ENCODE measurements around the gene PPIG. TPM values are rescaled to one million over a fixed set of nuclear protein-coding genes. Genes with fewer than 3 reads are reported as not detected.

PPIG gene
- total RNA-seq, 1 donor from 2014 or later = 25.6 TPM

DNA sequence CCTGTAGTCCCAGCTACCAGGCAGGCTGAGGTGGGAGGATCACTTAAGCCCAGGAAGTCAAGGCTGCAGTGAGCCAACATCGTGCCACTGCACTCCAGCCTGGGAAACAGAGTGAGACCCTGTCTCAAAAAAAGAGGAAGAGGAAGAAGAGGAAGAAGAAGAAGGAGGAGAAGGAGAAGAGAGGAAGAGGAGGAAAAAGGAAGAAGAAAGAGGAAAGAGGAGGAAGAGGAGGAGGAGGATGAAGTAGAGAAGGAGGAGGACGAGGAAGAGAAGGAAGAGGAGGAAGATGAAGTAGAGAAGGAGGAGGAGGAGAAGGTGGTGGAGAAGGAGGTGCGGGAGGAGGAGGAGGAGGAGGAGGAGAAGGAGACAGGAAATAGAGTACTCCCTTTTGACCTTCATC is 72.0 kb downstream of the PPIG start:
- H3K4me3 ChIP-seq (ENCODE audit: low read length in 3 of 3) = no peak overlapping the region
- no peaks in the 10 kb centered on the region for H3K4me1 ChIP-seq (ENCODE audit: control insufficient read depth in 3 of 3, insufficient read depth in 3 of 3, low read length in 3 of 3)
- H3K9ac ChIP-seq (ENCODE audit: low read depth in 1 of 3, low read length in 3 of 3) = no peak overlapping the region
- H3K27ac ChIP-seq (ENCODE audit: low read depth, low read length) = no peak overlapping the region
- no peaks in the 10 kb centered on the region for H3K27me3 ChIP-seq (ENCODE audit: control insufficient read depth in 3 of 3, insufficient read depth in 3 of 3, low read length in 3 of 3)
- no peaks in the 10 kb centered on the region for H3K9me3 ChIP-seq (ENCODE audit: control insufficient read depth in 3 of 3, low read length in 3 of 3)
- no peaks in the 10 kb centered on the region for H3K36me3 ChIP-seq (ENCODE audit: control insufficient read depth in 3 of 3, insufficient read depth in 3 of 3, low read length in 3 of 3)

DNA sequence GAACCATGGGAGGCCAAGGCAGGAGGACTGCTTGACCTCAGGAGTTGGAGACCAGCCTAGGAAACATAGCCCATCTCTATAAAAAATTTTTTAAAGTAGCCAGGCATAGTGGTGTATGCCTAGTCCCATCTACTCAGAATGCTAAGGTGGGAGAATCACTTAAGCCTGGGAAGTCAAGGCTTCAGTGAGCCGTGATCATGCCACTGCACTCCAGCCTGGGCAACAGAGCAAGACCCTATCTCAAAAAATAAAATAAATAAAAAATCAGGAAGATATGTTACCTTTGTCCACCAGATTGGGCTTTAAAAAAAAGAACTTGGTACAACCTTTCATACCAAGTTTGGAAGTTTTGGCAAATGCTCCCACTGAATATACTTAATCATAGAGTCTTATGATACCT is 74.7 kb downstream of the PPIG start:
- H3K9ac ChIP-seq (ENCODE audit: low read depth in 1 of 3, low read length in 3 of 3) = no peak overlapping the region
- no peak overlapping the region for H3K27ac ChIP-seq (ENCODE audit: low read depth, low read length)
- no peak overlapping the region for H3K4me3 ChIP-seq (ENCODE audit: low read length in 3 of 3)
- no peaks in the 10 kb centered on the region for H3K27me3 ChIP-seq (ENCODE audit: control insufficient read depth in 3 of 3, insufficient read depth in 3 of 3, low read length in 3 of 3)
- no peaks in the 10 kb centered on the region for H3K4me1 ChIP-seq (ENCODE audit: control insufficient read depth in 3 of 3, insufficient read depth in 3 of 3, low read length in 3 of 3)
- H3K9me3 ChIP-seq (ENCODE audit: control insufficient read depth in 3 of 3, low read length in 3 of 3) = no peaks in the 10 kb centered on the region
- no peaks in the 10 kb centered on the region for H3K36me3 ChIP-seq (ENCODE audit: control insufficient read depth in 3 of 3, insufficient read depth in 3 of 3, low read length in 3 of 3)

DNA sequence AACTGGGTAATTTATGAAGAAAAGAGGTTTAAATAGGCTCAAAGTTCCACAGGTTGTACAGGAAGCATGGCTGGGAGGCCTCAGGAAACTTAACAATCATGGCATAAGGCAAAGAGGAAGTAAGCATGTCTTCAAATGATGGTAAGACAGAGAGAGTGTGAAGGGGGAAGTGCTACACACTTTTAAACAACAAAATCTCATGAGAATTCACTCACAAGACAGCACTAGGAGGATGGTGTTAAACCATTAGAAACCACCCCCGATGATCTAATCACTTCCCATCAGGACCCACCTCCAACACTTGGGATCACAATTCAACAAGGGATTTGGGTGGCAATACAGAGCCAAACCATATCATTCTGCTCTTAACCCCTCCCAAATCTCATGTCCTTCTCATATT is 75.2 kb downstream of the PPIG start:
- Histone ChIP-seq H3K4me1 (ENCODE audit: control insufficient read depth in 3 of 3, insufficient read depth in 3 of 3, low read length in 3 of 3) (no peaks in the 10 kb centered on the region), H3K27ac (ENCODE audit: low read depth, low read length) (no peak overlapping the region), H3K36me3 (ENCODE audit: control insufficient read depth in 3 of 3, insufficient read depth in 3 of 3, low read length in 3 of 3) (no peaks in the 10 kb centered on the region), H3K9me3 (ENCODE audit: control insufficient read depth in 3 of 3, low read length in 3 of 3) (no peaks in the 10 kb centered on the region), H3K4me3 (ENCODE audit: low read length in 3 of 3) (no peak overlapping the region), H3K27me3 (ENCODE audit: control insufficient read depth in 3 of 3, insufficient read depth in 3 of 3, low read length in 3 of 3) (no peaks in the 10 kb centered on the region), H3K9ac (ENCODE audit: low read depth in 1 of 3, low read length in 3 of 3) (no peak overlapping the region)

DNA sequence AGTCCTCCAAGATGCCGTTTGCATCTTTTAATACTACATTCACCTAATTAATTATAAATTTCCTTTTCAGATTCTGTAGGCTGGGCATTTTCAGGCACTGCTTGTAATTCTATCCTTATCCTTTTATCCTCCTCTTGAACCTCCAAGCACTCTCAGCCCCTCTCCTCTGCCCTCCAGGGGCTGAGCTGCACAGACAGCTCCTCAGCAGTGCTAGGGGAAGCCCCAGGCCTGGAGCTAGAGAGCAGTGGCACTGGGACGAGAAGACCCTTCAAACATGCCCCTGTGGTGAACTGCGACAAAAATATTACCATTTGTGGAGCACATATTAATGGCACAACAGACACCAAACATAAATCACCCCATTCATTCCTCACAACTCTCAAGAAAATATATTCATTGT is 77.1 kb downstream of the PPIG start:
- Histone ChIP-seq H3K27ac (ENCODE audit: low read depth, low read length) (no peak overlapping the region), H3K4me3 (ENCODE audit: low read length in 3 of 3) (no peak overlapping the region), H3K36me3 (ENCODE audit: control insufficient read depth in 3 of 3, insufficient read depth in 3 of 3, low read length in 3 of 3) (no peaks in the 10 kb centered on the region), H3K9ac (ENCODE audit: low read depth in 1 of 3, low read length in 3 of 3) (no peak overlapping the region), H3K9me3 (ENCODE audit: control insufficient read depth in 3 of 3, low read length in 3 of 3) (no peaks in the 10 kb centered on the region), H3K27me3 (ENCODE audit: control insufficient read depth in 3 of 3, insufficient read depth in 3 of 3, low read length in 3 of 3) (no peaks in the 10 kb centered on the region), H3K4me1 (ENCODE audit: control insufficient read depth in 3 of 3, insufficient read depth in 3 of 3, low read length in 3 of 3) (no peaks in the 10 kb centered on the region)

DNA sequence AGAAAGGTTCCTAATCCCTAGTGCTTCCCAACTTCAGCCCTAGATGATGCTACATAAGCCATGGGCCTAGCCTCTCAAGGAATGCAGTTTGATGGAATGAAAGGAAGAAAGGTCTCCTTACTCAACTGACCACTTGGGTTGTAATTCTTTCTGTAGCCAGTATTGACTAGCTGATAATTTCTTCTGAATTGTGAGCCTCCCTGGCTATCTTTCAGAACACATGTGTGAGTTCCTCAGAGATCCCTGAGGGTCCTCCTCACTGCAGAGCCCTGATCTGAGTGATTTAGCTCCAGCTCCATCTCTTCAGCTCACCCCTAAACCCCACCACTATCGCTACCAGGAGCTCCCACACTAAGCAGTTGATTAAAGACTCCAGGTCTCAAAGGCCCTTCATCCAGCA is 78.6 kb downstream of the PPIG start:
- H3K9ac ChIP-seq (ENCODE audit: low read depth in 1 of 3, low read length in 3 of 3) = no peak overlapping the region
- H3K9me3 ChIP-seq (ENCODE audit: control insufficient read depth in 3 of 3, low read length in 3 of 3) = no peaks in the 10 kb centered on the region
- no peak overlapping the region for H3K27ac ChIP-seq (ENCODE audit: low read depth, low read length)
- H3K27me3 ChIP-seq (ENCODE audit: control insufficient read depth in 3 of 3, insufficient read depth in 3 of 3, low read length in 3 of 3) = no peaks in the 10 kb centered on the region
- no peaks in the 10 kb centered on the region for H3K4me1 ChIP-seq (ENCODE audit: control insufficient read depth in 3 of 3, insufficient read depth in 3 of 3, low read length in 3 of 3)
- H3K4me3 ChIP-seq (ENCODE audit: low read length in 3 of 3) = no peak overlapping the region
- H3K36me3 ChIP-seq (ENCODE audit: control insufficient read depth in 3 of 3, insufficient read depth in 3 of 3, low read length in 3 of 3) = no peaks in the 10 kb centered on the region

DNA sequence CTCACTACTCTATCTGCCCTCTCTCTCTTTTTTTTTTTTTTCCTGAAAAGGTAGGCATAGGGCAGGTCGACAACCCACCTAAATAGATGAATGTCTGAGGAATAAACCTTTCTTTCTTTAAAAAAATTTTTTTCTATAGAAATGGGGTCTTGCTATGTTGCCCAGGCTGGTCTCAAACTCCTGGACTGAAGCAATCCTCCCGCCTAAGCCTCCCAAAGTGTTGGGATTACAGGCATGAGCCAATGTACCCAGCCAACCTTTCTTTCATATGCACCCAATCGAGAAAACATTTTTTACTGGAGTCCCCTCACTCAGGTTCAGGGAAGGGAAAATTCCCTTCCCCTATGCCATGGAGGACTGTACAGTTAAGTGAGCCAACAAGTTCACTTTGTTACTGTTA is 79.1 kb downstream of the PPIG start:
- Histone ChIP-seq H3K27ac (ENCODE audit: low read depth, low read length) (no peak overlapping the region), H3K9me3 (ENCODE audit: control insufficient read depth in 3 of 3, low read length in 3 of 3) (no peaks in the 10 kb centered on the region), H3K27me3 (ENCODE audit: control insufficient read depth in 3 of 3, insufficient read depth in 3 of 3, low read length in 3 of 3) (no peaks in the 10 kb centered on the region), H3K9ac (ENCODE audit: low read depth in 1 of 3, low read length in 3 of 3) (no peak overlapping the region), H3K36me3 (ENCODE audit: control insufficient read depth in 3 of 3, insufficient read depth in 3 of 3, low read length in 3 of 3) (no peaks in the 10 kb centered on the region), H3K4me3 (ENCODE audit: low read length in 3 of 3) (no peak overlapping the region), H3K4me1 (ENCODE audit: control insufficient read depth in 3 of 3, insufficient read depth in 3 of 3, low read length in 3 of 3) (no peaks in the 10 kb centered on the region)

DNA sequence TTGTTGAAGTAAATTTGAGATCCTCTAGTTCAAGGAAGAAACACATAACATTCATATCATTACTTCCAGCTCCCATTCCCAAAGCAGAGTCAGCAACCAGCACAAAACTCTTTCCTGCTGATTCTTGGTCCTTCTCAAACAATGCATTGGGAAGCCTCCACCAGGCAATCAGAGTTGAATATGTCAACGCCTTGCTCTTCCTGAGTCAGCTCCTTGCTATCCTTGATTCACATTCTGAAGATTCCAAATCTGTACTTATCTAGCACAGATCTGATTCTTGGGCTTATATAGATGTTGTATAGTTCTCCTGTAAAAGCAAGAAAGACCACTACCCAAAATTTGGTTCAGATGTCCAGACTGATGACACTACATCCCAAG is 80.4 kb downstream of the PPIG start:
- no peaks in the 10 kb centered on the region for H3K4me1 ChIP-seq (ENCODE audit: control insufficient read depth in 3 of 3, insufficient read depth in 3 of 3, low read length in 3 of 3)
- H3K27me3 ChIP-seq (ENCODE audit: control insufficient read depth in 3 of 3, insufficient read depth in 3 of 3, low read length in 3 of 3) = no peaks in the 10 kb centered on the region
- no peaks in the 10 kb centered on the region for H3K36me3 ChIP-seq (ENCODE audit: control insufficient read depth in 3 of 3, insufficient read depth in 3 of 3, low read length in 3 of 3)
- no peak overlapping the region for H3K27ac ChIP-seq (ENCODE audit: low read depth, low read length)
- H3K4me3 ChIP-seq (ENCODE audit: low read length in 3 of 3) = no peak overlapping the region
- H3K9me3 ChIP-seq (ENCODE audit: control insufficient read depth in 3 of 3, low read length in 3 of 3) = no peaks in the 10 kb centered on the region
- no peak overlapping the region for H3K9ac ChIP-seq (ENCODE audit: low read depth in 1 of 3, low read length in 3 of 3)

DNA sequence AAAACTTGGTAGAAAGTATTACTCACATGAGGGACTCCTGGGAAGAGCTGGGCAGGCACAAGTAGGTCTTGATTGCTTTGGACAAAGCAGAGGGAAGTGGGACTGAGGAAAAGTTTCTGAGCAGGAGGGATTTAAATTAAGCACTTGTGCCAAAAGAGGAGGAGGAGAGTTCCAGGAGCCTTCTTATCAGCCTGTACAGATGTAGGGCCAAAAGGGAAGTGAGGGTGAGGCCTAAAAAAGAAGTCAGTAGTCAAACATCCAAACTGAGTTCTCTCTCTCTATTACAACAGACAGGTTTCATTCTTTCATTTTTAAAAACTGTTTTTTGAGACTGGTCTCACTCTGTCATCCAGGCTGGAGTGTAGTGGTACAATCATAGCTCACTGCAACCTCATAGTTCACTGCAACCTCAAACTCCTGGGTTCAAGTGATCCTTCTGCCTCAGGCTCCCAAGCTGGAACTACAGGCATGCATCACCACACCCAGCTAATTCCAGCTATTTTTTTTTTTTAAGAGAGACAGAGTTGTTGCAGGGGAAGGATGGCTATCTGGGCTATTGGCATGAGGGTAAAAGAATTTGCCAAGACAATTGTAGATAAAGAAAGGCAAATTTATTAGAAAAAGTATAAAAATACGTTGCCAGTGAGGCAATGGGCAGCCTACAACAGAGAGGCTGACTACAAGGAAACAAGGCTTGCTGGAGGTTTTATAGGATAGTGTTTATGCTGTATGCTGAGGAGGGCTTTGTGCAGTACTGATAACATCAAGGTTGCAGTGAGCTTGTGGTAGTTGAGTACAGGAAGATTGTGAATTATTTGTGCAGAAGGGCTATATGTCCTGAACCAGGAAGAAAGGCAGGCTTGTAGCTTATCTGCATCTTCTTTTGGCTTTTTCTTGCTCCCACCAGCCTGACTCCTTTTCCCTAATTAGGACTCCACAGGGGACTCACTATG is 81.1 kb downstream of the PPIG start:
- Histone ChIP-seq H3K4me1 (ENCODE audit: control insufficient read depth in 3 of 3, insufficient read depth in 3 of 3, low read length in 3 of 3) (no peaks in the 10 kb centered on the region), H3K9ac (ENCODE audit: low read depth in 1 of 3, low read length in 3 of 3) (no peak overlapping the region), H3K36me3 (ENCODE audit: control insufficient read depth in 3 of 3, insufficient read depth in 3 of 3, low read length in 3 of 3) (no peaks in the 10 kb centered on the region), H3K27ac (ENCODE audit: low read depth, low read length) (no peak overlapping the region), H3K9me3 (ENCODE audit: control insufficient read depth in 3 of 3, low read length in 3 of 3) (no peaks in the 10 kb centered on the region), H3K4me3 (ENCODE audit: low read length in 3 of 3) (no peak overlapping the region), H3K27me3 (ENCODE audit: control insufficient read depth in 3 of 3, insufficient read depth in 3 of 3, low read length in 3 of 3) (no peaks in the 10 kb centered on the region)

DNA sequence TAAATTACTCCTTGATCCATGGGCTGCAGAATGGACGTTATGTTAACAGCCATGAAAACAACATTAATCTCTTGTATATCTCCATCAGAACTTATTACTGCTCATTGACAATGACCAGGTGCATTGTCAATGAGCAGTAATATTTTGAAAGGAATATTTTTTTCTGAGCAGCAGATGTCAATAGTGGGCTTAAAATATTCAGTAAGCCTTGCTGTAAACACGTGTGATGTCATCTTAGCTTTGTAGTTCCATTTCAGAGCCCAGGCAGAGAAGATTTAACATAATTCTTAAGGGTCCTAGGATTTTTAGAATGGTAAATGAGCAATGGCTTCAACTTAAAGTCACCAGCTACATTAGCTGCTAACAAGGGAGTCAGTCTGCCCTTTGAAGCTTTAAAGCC is 83.4 kb downstream of the PPIG start:
- Histone ChIP-seq H3K27me3 (ENCODE audit: control insufficient read depth in 3 of 3, insufficient read depth in 3 of 3, low read length in 3 of 3) (no peaks in the 10 kb centered on the region), H3K4me1 (ENCODE audit: control insufficient read depth in 3 of 3, insufficient read depth in 3 of 3, low read length in 3 of 3) (no peaks in the 10 kb centered on the region), H3K36me3 (ENCODE audit: control insufficient read depth in 3 of 3, insufficient read depth in 3 of 3, low read length in 3 of 3) (no peaks in the 10 kb centered on the region), H3K4me3 (ENCODE audit: low read length in 3 of 3) (no peak overlapping the region), H3K9me3 (ENCODE audit: control insufficient read depth in 3 of 3, low read length in 3 of 3) (no peaks in the 10 kb centered on the region), H3K27ac (ENCODE audit: low read depth, low read length) (no peak overlapping the region), H3K9ac (ENCODE audit: low read depth in 1 of 3, low read length in 3 of 3) (no peak overlapping the region)

DNA sequence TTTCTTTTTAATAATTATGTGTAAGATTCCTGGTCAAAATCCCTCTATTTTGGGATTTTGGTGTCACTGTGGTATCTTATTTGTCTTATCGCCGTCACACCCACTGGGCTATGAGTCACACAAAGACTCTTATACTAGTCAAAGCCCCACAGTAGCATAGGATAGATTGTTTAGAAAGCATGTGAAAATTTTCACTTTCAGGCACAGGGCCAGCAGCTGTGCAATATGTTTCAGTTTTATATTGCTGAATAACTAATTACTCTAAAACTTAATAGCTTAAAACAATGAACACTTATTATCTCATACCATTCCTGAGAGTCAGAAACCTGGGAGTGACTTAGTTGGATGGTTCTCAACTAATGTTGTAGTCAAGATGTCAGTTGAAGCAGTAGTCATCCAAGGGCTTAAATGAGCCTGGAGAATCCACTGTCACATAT is 86.1 kb downstream of the PPIG start:
- Histone ChIP-seq H3K27ac (ENCODE audit: low read depth, low read length) (no peak overlapping the region), H3K27me3 (ENCODE audit: control insufficient read depth in 3 of 3, insufficient read depth in 3 of 3, low read length in 3 of 3) (no peaks in the 10 kb centered on the region), H3K36me3 (ENCODE audit: control insufficient read depth in 3 of 3, insufficient read depth in 3 of 3, low read length in 3 of 3) (no peaks in the 10 kb centered on the region), H3K4me3 (ENCODE audit: low read length in 3 of 3) (no peak overlapping the region), H3K9ac (ENCODE audit: low read depth in 1 of 3, low read length in 3 of 3) (no peak overlapping the region), H3K9me3 (ENCODE audit: control insufficient read depth in 3 of 3, low read length in 3 of 3) (no peaks in the 10 kb centered on the region), H3K4me1 (ENCODE audit: control insufficient read depth in 3 of 3, insufficient read depth in 3 of 3, low read length in 3 of 3) (no peaks in the 10 kb centered on the region)
